ENCODE data around the gene AVL9. TPM values are rescaled to one million over a fixed set of nuclear protein-coding genes. Genes with fewer than 3 reads are reported as not detected.

Gene AVL9
- total RNA-seq, 1 experiment from 2014 or later = 36.1 TPM

GRCh38 chr7:32532086-32532485 lies 36.8 kb downstream of the AVL9 start:
- no peaks in the 10 kb centered on the region for H3K9me3 ChIP-seq (ENCODE audit: low read depth, low read length, poor library complexity, severe bottlenecking)
- TF ChIP-seq EZH2 (IDR thresholded peaks at IDR 0.05; ENCODE audit: borderline replicate concordance, low read depth, low read length, poor library complexity, severe bottlenecking) (no peak), CTCF (conservative IDR thresholded peaks at IDR 0.05; ENCODE audit: low read depth, low read length) (no peak)
- H3K4me3 ChIP-seq (ENCODE audit: low read depth, low read length, poor library complexity, severe bottlenecking) = no peak overlapping the region
- DNase-seq (ENCODE audit: low spot score) = no peak
- peaks cover 10% of the 10 kb centered on the region for H3K4me1 ChIP-seq (ENCODE audit: insufficient read depth, low read length, poor library complexity, severe bottlenecking)
- no peaks in the 10 kb centered on the region for H3K36me3 ChIP-seq (ENCODE audit: insufficient read depth, low read length, poor library complexity, severe bottlenecking)
- no peak overlapping the region for H3K27ac ChIP-seq (ENCODE audit: low read depth, low read length, poor library complexity, severe bottlenecking)
- intact Hi-C loops (cut with micrococcal nuclease; ENCODE audit: unreplicated experiment) = no loop called here
- H3K27me3 ChIP-seq (replicated peaks; ENCODE audit: insufficient read depth, low read depth, low read length, poor library complexity) = no peaks in the 10 kb centered on the region
- ChIA-PET CTCF (no interaction called here), POLR2A (ENCODE audit: low non-redundant PET) (no interaction called here)
- no TSS peak for BruUV-seq (replicated peaks)

- TF ChIP-seq CTCF (conservative IDR thresholded peaks at IDR 0.05; ENCODE audit: low read depth, low read length) (no peak), EZH2 (IDR thresholded peaks at IDR 0.05; ENCODE audit: borderline replicate concordance, low read depth, low read length, poor library complexity, severe bottlenecking) (no peak)
- no peaks in the 10 kb centered on the region for H3K36me3 ChIP-seq (ENCODE audit: insufficient read depth, low read length, poor library complexity, severe bottlenecking)
- ChIA-PET POLR2A (ENCODE audit: low non-redundant PET) (no interaction called here), CTCF (no interaction called here)
- no peaks in the 10 kb centered on the region for H3K9me3 ChIP-seq (ENCODE audit: low read depth, low read length, poor library complexity, severe bottlenecking)
- no peak overlapping the region for H3K4me3 ChIP-seq (ENCODE audit: low read depth, low read length, poor library complexity, severe bottlenecking)
- no peaks in the 10 kb centered on the region for H3K27me3 ChIP-seq (replicated peaks; ENCODE audit: insufficient read depth, low read depth, low read length, poor library complexity)
- no peak overlapping the region for H3K27ac ChIP-seq (ENCODE audit: low read depth, low read length, poor library complexity, severe bottlenecking)
- no peak for DNase-seq (ENCODE audit: low spot score)
- H3K4me1 ChIP-seq (ENCODE audit: insufficient read depth, low read length, poor library complexity, severe bottlenecking) = peaks cover 11% of the 10 kb centered on the region
- BruUV-seq (replicated peaks) = no TSS peak
- intact Hi-C loops (cut with micrococcal nuclease; ENCODE audit: unreplicated experiment) = no loop called here
Observed at GRCh38 chr7:32532716-32533115, 37.4 kb downstream of the AVL9 start.

- CTCF ChIA-PET = no interaction called here
- Histone ChIP-seq H3K36me3 (ENCODE audit: insufficient read depth, low read length, poor library complexity, severe bottlenecking) (no peaks in the 10 kb centered on the region), H3K9me3 (ENCODE audit: low read depth, low read length, poor library complexity, severe bottlenecking) (no peaks in the 10 kb centered on the region), H3K4me1 (ENCODE audit: insufficient read depth, low read length, poor library complexity, severe bottlenecking) (peaks cover 11% of the 10 kb centered on the region), H3K27ac (ENCODE audit: low read depth, low read length, poor library complexity, severe bottlenecking) (no peak overlapping the region), H3K4me3 (ENCODE audit: low read depth, low read length, poor library complexity, severe bottlenecking) (no peak overlapping the region), H3K27me3 (replicated peaks; ENCODE audit: insufficient read depth, low read depth, low read length, poor library complexity) (no peaks in the 10 kb centered on the region)
- no TSS peak for BruUV-seq (replicated peaks)
- POLR2A ChIA-PET (ENCODE audit: low non-redundant PET) = no interaction called here
- DNase-seq (ENCODE audit: low spot score) = no peak
- no peak for TF ChIP-seq EZH2 (IDR thresholded peaks at IDR 0.05; ENCODE audit: borderline replicate concordance, low read depth, low read length, poor library complexity, severe bottlenecking)
- TF ChIP-seq CTCF (conservative IDR thresholded peaks at IDR 0.05; ENCODE audit: low read depth, low read length) = no peak
- intact Hi-C loops (cut with micrococcal nuclease; ENCODE audit: unreplicated experiment) = no loop called here
Observed at GRCh38 chr7:32533276-32534029, 38.2 kb downstream of the AVL9 start.
